Activated T-helper 9 cell treated with anti-CD3 and anti-CD28 coated beads, Interleukin-2, amount 50 U/mL, for 16 hours (primary cell): ENCODE measurements around the gene RNF166.

Source experiments
- DNase-seq: peaks from one replicate; pipeline ENCODE4 v3.0.0-alpha.2; 2020; ENCODE audit warnings: low read depth

RNF166 gene

DNA sequence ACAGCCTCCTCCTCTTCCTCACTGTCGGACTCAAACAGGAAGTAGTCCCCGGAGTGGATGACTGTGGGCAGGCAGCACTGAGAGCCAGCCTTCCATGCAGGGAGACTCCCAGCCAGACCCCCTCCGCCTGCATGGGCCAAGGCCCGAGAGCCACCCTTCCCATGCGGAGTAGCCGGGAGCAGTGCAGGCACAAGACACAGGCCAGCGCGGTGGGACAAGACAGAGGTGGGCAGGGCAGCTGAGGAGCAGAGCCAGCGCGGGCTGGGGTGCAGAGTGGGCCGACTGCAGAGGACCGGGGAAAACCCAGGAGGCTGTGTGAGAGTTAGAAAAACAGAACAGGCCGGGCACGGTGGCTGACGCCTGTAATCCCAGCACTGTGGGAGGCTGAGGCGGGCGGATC, 17.7 kb upstream of the RNF166 start:
- DNase-seq, result no peak

DNA sequence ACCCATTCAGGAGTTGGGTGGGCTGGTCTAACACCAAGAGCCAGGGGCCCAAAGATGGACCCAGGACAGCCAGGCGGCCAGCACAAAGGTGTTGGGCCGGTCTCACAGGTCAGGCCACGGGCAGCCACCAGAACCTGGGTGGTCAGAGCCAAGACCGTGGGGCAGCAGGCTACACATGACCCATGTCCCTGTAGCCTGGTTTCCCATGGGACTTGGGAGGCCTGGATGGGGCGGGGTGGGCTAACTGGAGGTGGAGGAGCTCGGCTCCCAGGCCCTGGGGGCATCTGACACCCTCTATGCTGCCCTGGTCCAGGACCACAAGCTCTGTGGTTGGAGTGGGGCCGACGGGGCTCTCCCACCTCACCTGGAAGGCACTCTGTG, 17.3 kb upstream of the RNF166 start:
- DNase-seq, result no peak

DNA sequence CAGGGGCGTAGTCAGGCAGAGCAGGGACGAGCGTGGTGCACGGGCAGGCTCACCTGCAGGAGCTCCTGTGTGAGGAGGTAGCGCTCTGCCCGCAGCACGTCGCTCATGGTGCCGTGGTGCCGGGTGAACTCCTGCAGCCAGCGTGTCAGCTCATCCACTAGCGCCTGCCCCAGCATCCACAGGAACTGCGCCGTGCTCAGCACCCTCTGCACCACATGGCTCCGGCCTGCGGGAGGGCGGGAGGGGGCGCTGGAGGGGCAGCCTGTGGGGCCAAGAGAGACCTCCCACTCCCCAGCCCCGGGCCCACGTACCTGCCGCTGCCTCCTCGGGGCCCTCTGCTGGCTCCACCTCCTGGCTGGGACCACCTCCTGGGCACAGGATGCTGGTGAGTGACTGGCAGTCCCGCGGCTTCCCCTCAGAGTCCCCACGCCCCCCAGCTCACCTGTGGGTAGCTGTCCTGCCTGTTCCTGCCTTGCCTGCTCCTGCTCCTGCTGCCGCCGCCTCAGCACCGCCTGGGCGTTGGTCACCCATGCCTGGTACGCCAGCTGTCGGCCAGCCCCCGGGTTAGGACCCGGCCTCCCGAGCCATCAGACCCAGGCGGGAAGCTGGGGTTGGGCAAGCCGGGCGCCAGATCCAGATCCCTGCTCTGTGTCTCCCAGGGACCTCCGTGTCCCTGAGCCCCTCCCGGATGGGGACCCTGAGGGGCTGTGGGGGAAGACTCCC, 16.7 kb upstream of the RNF166 start:
- no peak for DNase-seq

DNA sequence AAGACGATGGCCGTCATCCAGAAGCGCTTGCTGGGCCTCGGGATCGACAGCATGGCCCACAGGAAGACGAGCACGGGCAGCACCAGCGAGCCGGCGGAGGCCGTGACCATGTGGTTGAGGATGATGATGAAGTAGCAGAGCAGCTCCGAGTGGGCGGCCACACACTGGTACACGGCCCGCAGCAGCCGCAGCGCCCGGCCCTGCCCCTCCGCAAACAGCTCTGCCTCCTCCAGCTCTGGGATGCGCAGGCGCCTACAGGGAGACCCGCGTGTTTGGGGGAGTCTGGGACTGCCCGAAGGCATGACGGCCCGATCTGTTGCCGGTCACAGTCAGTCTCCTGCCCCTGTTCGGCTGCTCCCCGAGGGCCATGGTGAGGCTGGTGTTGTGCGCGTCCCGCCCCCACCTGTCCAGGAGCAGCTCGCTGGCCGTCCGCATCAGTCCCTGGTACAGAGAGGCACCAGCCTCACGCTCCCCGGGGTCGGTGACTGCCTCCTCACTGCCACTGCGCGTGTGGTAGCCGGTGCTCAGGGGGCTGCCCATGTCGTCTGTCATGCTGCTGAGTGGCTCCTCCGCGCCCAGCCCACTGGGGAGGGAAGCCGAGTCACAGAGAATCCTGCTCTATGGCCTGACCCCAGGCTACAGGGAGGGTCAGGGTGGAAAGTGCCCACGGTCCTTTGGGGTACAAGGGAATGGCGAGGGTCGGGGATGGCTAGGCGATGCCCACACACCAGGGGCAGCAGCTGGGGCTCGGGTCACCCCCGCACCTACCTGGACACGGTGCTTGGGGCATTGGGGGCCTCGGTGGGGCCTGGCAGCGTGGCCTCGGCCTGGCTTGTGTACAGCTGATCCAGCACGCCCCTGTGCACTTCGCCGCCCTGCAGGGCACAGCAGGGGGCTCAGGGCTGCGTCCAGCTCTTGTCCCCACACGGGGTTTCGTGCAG, 15.9 kb upstream of the RNF166 start:
- DNase-seq, result no peak

DNA sequence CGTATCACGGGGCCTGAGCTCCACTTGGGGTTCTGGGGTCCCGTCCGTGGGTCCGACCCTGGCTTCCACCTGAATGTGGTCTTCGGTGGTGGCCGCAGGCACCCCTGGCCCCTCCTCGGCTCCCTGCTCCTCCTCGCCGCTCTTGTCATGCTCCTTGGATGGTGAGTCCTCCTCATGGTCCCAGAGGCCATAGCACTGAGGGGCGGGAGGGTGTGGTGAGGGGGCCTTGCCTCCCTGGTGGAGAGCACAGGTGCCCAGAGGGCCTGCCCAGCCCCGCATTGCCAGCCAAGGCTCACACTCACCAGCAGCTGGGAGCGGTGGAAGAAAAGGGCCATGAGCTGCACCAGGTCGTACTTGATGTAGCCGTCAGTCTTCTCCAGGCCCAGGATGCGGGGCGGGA, 15.0 kb upstream of the RNF166 start:
- DNase-seq, result no peak

DNA sequence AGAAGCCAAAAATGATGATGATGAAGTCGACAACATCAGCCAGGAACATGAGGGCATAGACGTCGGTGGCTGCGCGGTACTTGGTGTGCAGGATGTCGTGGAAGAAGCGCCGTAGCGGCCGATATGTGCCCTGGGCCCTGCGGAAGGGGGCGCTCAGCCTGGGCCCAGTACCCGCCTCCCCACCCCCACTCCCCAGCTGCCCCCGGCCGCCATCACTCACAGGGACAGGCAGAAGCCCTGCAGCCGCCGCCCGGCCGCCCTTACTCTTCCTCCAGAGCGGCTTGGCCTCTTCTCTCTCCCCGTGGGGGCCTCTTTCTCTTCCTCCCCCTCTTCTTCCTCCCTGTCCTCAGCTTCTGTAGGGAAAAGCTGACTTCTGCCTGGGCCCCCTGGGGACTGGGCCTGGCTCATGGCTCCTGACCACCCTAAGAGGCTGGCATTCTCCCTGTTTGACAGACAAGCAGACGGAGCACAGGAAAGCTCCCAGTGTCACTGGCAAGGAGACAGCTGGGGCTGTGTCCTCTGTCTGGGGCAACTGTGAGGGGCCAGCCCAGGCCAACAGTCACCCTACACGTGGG, 14.3 kb upstream of the RNF166 start:
- DNase-seq, result no peak

DNA sequence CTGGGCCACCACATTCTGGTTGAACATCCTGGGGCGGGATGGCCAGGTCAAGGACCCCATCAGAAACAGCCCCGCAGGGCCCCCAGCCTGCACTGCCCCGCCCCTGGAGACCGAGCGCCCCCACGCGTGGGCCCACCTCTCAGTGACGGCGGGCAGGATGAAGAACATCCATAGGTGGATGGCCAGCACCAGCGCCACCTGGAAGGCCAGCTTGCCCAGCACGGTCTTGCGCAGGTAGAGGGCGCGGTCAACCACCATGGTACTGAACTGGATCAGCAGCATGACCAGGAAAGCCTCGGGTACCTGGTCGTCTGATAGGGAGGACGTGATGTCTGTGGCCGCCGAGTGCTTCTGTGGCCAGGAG, 13.7 kb upstream of the RNF166 start:
- DNase-seq, result no peak

DNA sequence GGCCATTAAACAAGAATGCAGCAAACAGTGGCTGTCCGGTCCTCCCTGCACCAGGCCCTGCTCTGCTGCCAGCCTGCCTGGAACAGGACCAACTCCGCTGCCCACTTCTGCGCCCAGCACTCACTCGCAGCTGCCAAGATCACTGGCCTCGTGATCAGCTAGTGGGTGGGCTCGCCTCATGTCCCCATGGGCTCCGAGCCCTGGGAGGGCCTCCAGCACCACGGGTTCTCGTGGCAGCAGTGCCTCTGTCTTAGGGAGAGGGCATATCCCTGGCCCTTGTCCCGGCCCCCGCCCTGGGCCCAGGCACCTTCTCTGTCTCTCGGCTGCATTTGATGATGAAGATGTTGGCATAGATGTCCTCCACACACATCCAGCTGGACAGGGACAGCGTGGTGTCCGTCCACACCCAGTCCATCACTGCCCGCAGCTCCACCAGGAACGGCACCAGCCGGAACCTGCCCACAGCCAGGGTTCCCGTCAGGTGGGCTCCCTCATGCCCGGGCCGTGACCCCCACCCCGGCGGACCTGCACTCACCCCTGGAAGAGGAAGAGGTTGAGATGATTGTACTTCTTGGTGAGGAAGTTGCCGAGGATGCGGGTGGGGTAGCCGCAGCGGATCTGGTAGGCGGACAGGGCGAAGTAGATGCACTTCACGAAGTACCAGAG, 13.2 kb upstream of the RNF166 start:
- no peak for DNase-seq

DNA sequence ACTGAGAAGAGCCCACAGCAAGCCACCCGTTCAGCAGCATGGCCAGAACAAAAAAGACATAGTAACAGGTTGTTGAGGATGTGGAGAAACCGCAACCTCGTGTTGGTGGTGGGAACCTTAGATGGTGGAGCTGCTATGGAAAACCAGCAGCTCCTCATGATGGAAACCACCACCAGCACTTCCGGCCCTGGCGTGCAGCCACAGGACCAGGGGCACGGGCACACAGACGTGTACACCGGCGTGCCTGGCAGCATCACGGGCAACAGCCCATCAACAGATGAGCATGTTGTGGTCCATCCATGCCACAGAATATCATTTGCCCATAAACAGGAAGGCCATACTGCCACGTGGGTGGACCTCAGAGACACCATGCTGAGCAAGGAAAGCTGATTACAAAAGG, 12.0 kb upstream of the RNF166 start:
- DNase-seq, result no peak

DNA sequence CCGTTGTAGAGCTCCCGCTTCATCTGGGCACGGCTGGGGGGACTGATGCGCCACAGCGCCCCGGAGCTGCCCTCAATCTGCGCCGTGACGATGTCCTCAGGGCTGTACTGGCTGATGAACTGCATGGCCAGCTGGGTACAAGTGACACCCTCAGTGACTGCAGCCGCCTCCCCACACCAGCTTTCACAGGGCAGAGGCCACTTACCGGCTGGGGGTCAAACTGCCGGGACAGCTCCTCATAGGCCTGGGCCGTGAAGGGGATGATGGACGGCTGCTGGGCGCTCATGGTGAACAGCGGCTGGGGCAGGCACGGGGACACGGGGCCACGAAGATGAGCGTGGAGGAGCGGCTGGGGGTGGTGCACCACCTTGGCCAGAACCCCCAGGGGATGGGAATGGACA, 10.4 kb upstream of the RNF166 start:
- no peak for DNase-seq

DNA sequence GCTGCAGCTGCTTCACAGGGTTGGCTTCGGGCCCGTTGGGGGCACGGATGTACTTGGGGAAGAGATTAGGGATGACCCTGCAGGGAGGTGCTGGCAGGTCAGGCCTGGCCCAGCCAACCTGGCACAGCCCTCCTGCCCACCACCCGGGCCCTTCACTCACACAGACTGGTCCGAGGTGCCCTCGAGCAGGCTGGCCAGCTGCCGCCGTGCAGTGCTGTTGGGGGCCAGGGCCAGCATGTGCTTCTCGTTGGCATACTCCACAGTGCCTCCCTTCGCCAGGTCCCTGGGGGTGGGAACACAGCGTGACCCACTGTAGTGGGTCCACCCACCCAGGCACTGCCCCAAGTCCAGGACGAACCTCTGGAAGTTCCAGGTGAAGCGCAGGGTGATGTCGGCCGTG, 10.0 kb upstream of the RNF166 start:
- no peak for DNase-seq

DNA sequence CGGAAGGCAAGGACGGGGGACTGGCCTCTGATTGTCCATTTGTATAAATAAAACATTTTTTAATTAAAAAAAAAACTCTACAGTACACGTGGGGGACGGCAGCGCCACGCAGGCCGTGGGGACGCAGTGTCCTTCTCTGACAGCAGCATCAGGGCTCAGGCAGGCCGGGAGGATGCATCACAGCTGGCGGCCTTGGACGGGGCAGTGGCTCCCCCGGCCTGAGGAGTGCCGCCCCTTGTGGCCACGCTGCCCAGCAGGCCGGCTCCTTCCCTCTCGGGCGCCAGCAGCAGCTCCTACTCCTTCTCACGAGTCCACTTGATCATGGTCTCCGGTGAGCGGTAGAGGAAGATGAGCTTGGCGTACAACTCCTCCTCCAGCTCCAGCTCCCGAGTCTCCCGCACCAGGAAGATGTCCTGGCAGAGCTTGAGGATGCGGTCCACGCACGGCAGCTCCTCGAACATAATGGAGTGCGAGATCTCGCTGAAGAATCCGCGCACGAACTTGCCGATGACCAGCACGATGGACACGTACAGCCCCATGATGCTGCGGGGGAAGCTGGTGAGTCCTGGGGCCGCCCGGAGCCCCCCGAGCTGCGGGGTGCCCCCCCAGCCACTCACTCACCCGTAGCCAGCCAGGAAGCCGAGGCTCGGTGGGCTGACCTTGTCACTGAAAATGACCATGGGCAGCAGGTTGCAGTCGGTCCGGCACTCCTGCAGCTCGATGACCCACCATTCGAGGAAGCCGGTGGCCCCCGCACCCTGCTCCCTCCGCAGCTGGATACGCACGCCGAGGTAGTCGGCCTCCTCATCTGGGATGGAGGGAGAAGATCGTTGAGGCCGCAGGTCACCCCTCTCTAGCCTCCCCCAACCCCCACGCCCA, 9.3 kb upstream of the RNF166 start:
- no peak for DNase-seq

DNA sequence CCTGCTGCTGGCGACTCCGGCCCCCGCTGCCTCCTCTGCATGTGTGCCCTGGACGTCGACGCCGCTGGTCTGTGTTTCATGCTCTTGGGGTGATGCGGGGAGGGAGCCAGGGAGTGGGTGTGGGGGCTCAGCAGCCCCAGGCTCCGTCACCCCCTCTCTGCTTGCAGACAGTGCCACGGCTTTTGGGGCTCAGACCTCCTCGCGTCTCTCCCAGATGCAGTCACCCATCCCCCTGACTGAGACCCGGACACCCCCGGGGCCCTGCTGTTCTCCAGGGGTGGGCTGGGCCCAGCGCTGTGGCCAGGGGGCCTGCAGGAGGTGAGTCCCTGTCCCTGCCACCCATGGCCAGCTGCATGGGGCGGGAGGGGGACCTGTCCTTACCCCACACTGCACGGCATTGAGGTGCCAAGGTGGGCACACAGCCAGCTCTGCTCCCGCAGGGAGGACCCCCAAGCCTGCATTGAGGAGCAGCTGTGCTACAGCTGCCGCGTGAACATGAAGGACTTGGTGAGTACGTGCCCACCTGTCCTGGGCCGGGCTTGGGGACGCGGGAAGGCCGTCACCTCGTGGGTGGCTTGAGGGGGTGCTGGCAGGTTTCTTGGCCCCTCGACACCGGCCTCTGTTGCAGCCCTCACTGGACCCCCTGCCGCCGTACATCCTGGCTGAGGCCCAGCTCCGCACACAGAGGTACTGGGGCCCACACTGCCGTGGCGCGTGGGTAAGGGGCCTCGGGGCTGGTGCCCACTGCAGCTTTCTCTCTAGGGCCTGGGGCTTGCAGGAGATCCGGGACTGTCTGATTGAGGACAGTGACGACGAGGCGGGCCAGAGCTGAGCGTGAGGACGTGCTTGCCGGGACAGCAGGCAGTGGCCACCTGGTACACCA, 8.5 kb upstream of the RNF166 start:
- DNase-seq, result no peak

DNA sequence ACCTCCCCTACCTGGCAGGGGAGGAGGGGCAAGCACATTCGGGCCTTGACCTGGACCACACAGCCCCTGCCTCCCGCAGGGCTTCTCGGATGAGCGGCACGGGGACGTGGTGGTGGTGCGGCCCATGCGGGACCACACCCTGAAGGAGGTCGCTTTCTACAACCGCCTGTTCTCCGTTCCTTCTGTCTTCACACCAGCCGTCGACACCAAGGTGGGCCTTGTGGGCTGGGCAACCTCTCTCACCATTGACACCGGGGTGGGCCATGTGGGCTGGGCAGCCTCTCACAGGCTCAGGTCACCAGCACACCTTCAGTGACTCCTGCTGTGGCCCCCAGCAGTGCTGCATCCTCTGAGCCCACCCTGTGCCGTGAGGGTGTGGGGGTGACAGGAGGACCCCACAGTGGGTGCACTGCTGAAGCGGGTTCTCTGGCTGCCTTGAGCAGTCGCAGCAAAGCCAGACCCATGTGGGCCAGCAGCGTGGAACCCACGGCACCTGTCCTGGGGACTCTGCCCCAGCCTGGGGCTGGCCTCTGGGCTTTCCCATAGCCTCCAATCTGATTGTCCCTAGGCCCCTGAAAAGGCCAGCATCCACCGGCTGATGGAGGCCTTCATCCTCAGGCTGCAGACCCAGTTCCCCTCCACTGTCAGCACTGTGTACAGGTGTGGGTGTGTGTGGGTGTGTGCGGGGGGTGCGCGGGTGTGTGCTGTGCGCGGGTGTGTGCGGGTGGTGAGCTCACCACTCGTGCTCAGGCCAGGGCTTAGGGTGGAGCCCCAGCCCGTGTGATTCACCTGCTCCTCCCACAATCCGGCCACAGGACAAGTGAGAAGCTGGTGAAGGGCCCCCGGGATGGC, 7.6 kb upstream of the RNF166 start:
- no peak for DNase-seq

DNA sequence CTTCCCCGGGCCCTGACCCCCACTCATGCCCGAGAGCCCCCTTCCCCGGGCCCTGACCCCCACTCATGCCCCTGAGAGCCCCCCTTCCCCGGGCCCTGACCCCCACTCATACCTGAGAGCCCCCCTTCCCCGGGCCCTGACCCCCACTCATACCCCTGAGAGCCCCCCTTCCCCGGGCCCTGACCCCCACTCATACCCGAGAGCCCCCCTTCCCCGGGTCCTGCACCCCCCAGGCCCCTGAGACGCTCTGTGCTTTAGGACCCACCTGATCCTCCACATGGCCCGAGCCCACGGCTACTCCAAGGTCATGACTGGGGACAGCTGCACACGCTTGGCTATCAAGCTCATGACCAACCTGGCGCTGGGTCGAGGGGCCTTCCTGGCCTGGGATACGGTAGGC, 6.8 kb upstream of the RNF166 start:
- DNase-seq, result no peak

DNA sequence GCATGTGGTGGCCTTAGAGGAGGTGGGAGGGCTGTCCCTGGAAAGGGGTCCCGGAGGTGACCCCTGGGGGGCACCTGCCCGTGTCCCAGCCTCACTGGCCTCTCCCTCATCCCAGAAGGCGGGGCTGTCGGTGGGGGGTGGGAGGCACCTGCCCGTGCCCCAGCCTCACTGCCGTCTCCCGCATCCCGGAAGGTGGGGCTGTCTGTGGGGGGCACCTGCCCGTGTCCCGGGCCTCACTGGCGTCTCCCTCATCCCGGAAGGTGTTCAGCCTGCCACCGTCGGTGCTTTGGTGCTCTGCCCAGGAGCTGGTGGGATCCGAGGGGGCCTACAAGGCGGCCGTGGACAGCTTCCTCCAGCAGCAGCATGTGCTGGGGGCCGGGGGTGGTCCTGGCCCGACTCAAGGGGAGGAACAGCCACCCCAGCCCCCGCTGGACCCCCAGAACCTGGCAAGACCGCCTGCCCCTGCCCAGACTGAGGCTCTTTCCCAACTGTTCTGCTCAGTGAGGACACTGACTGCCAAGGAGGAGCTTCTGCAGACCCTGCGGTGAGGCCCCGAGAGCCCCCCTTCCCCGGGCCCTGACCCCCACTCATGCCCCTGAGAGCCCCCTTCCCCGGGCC, 6.3 kb upstream of the RNF166 start:
- no peak for DNase-seq

DNA sequence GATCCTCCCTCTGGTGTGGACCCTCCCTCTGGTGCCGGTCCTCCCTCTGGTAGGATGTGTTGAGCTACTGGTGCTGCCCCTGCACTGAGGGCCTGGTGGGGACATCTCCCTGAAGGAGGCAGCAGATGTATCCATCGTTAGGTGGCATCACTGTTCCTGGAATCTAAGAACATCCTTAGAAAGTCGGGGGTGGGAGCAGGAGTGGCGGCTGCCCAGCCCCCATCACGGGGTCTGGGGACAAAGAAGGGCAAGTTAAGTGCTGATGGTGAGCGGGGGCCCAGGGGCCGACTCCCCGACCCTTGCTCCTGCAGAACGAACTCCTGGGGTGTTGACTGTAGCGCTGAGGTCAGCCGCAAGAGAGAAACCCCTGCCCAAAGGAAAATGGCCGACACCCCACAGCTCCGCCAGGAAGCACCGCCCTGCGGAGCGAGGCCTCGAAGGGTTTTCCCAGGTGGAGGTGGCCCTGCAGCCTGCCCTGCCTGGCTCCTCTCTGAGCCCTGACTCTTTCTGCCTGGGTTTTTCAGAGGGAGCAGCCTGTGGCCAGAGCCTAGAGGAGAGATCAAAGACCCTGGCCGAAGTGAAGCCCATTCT, 5.6 kb upstream of the RNF166 start:
- no peak for DNase-seq

DNA sequence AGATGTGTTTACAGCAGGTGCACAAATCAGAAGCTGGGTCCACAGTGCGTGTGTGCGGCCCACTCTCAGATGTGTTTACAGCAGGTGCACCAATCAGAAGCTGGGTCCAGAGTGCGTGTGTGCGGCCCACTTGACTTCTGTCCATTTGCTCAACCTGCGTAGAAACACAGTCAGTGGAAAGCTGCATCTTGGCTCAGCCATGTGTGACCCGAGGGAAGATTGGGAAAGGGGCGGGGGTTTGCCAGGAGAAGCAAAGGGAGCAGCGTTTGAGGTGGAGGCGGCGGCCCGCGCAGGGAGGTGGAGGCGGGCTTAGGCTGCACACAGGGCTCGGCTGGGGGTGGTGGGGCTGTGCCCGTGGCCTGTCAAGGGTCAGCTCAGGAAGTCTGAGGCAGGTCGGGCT, 4.3 kb upstream of the RNF166 start:
- no peak for DNase-seq
